HCT116 (cell line): ENCODE results near the gene ARFGEF3. TPM values are rescaled to one million over a fixed set of nuclear protein-coding genes. Genes with fewer than 3 reads are reported as not detected.
"Not testable (repeated sequence)": the region's sequence is repeated elsewhere in the genome, so short reads cannot be mapped to it uniquely, and the experiment has no call there.

ENCODE experiments used
- ATAC-seq: fragments of 200-7000 bp; cut with Tn5 transposase; 2 replicates; pipeline ENCODE4 v1.9.1; 2020; ENCODE audit warnings: mild to moderate bottlenecking, moderate library complexity
- BruUV-seq: library from RNA; stranded (reverse); fragments of 400-500 nt; replicated peaks from 2 replicates; lab custom pipeline; 2021; lab: Mats Ljungman, UMichigan
- CTCF ChIA-PET: fragments of 300-600 bp; sonication (Branson Sonifier 250); formaldehyde crosslinking; loops from one replicate; lab custom pipeline; 2021; ENCODE audit warnings: antibody characterized with exemption; lab: Charles Lee
- POLR2A ChIA-PET: fragments of 300-600, 350-600 bp; sonication (Branson Sonifier 250); formaldehyde crosslinking; loops from one replicate; lab custom pipeline; 2021; ENCODE audit warnings: antibody characterized with exemption; lab: Charles Lee
- RAD21 ChIA-PET, 2 experiments: fragments of 300-600 bp; sonication (Branson Sonifier 250); formaldehyde crosslinking; loops; one replicate each; lab custom pipeline; 2023; ENCODE audit warnings: low total read pairs in 2 of 2; ENCODE audit not compliant: uncharacterized antibody in 2 of 2, unreplicated experiment in 2 of 2, low non-redundant PET in 1 of 2; lab: Charles Lee
- DNase-seq: peaks from one replicate; pipeline ENCODE4 v3.0.0-alpha.2; 2010; ENCODE audit warnings: low read depth, low spot score
- H2AFZ ChIP-seq: fragments of 200-600 bp; shearing (Covaris generic), sonication (generic); 2 replicates; pipeline ENCODE4 v1.6.1; 2017; ENCODE audit warnings: low read depth, mixed run types, mixed read lengths, antibody characterized with exemption, low read length; ENCODE audit not compliant: poor library complexity, severe bottlenecking
- H3K27ac ChIP-seq: 2 replicates; pipeline ENCODE4 v1.5.1; 2012; ENCODE audit warnings: low read depth, low read length
- H3K27me3 ChIP-seq: fragments of 200-600 bp; sonication (generic); 2 replicates; pipeline ENCODE4 v1.6.1; 2016; ENCODE audit warnings: mixed run types, low read length, mixed read lengths; ENCODE audit not compliant: insufficient read depth
- H3K36me3 ChIP-seq, 2 experiments: fragments of 200-500 bp in 1 of 2; fragments of 200-600 bp in 1 of 2; sonication (Bioruptor generic) in 1 of 2; sonication (generic) in 1 of 2; 2 replicates each; pipeline versions ENCODE4 v1.5.1 to v1.6.1; 2014 to 2016; ENCODE audit warnings: low read length in 2 of 2, inconsistent platforms in 1 of 2, mixed read lengths in 1 of 2, mixed run types in 1 of 2; ENCODE audit not compliant: insufficient read depth in 2 of 2, control insufficient read depth in 1 of 2
- H3K4me1 ChIP-seq, 2 experiments: fragments of 200-600 bp in 1 of 2; sonication (generic) in 1 of 2; 2 replicates each; pipeline versions ENCODE4 v1.5.1 to v1.6.1; 2012 to 2017; ENCODE audit warnings: low read length in 2 of 2, inconsistent platforms in 1 of 2, mild to moderate bottlenecking in 1 of 2, mixed read lengths in 1 of 2, mixed run types in 1 of 2, moderate library complexity in 1 of 2; ENCODE audit not compliant: insufficient read depth in 2 of 2, control insufficient read depth in 1 of 2
- H3K4me2 ChIP-seq: fragments of 200-600 bp; sonication (generic); 2 replicates; pipeline ENCODE4 v1.6.1; 2017; ENCODE audit warnings: mixed run types, low read length, mixed read lengths
- H3K4me3 ChIP-seq, 2 experiments: fragments of 200-600 bp in 1 of 2; sonication (generic) in 1 of 2; replicated peaks in 1 of 2; 2 replicates each; pipeline ENCODE4 v1.5.1; 2011 to 2016; ENCODE audit warnings: low read length in 2 of 2, control low read depth in 1 of 2, low read depth in 1 of 2, mild to moderate bottlenecking in 1 of 2, mixed read lengths in 1 of 2, mixed run types in 1 of 2
- H3K79me2 ChIP-seq: fragments of 200-600 bp; sonication (generic); 2 replicates; pipeline ENCODE4 v1.6.1; 2017; ENCODE audit warnings: mild to moderate bottlenecking, mixed run types, low read length, moderate library complexity, mixed read lengths; ENCODE audit not compliant: insufficient read depth
- H3K9ac ChIP-seq: fragments of 200-600 bp; sonication (generic); 2 replicates; pipeline ENCODE4 v1.6.1; 2016; ENCODE audit warnings: low read length, mixed read lengths
- H3K9me2 ChIP-seq: fragments of 200-600 bp; sonication (generic), shearing (Covaris generic); 2 replicates; pipeline ENCODE4 v1.6.1; 2017; ENCODE audit warnings: mixed run types, mild to moderate bottlenecking, moderate library complexity; ENCODE audit not compliant: insufficient read depth
- H3K9me3 ChIP-seq, 2 experiments: fragments of 200-500 bp in 1 of 2; fragments of 200-600 bp in 1 of 2; sonication (Bioruptor generic) in 1 of 2; sonication (generic) in 1 of 2; 2 replicates each; pipeline ENCODE4 v1.6.1; 2014 to 2017; ENCODE audit warnings: low read length in 2 of 2, mixed read lengths in 2 of 2, inconsistent platforms in 1 of 2, low read depth in 1 of 2, mild to moderate bottlenecking in 1 of 2, mixed run types in 1 of 2, moderate library complexity in 1 of 2; ENCODE audit not compliant: control insufficient read depth in 1 of 2, insufficient read depth in 1 of 2
- H4K20me1 ChIP-seq: fragments of 200-600 bp; sonication (generic), shearing (Covaris generic); 2 replicates; pipeline ENCODE4 v1.6.1; 2017; ENCODE audit warnings: mixed run types, mild to moderate bottlenecking, moderate library complexity; ENCODE audit not compliant: insufficient read depth
- ATF3 ChIP-seq: IDR thresholded peaks from 2 replicates; pipeline ENCODE4 v1.6.1; 2012
- CEBPB ChIP-seq: IDR thresholded peaks from 2 replicates; pipeline ENCODE4 v1.6.1; 2012; ENCODE audit warnings: low read depth
- CTCF ChIP-seq, 3 experiments: fragments of 200-600 bp in 1 of 3; sonication (generic) in 1 of 3; IDR thresholded peaks in 2 of 3; conservative IDR thresholded peaks in 1 of 3; 2 replicates each; pipeline ENCODE4 v1.5.1; 2012 to 2017; ENCODE audit warnings: low read depth in 2 of 3, low read length in 2 of 3, antibody characterized with exemption in 1 of 3, borderline replicate concordance in 1 of 3, control low read depth in 1 of 3, mild to moderate bottlenecking in 1 of 3, mixed read lengths in 1 of 3, mixed run types in 1 of 3, moderate library complexity in 1 of 3; ENCODE audit not compliant: insufficient read depth in 1 of 3
- FOSL1 ChIP-seq: IDR thresholded peaks from 2 replicates; pipeline ENCODE4 v1.6.1; 2012; ENCODE audit warnings: low read depth
- JUND ChIP-seq: IDR thresholded peaks from 2 replicates; pipeline ENCODE4 v1.6.1; 2012
- RAD21 ChIP-seq: IDR thresholded peaks from 2 replicates; pipeline ENCODE4 v1.6.1; 2012; ENCODE audit warnings: low read depth, mild to moderate bottlenecking
- SIN3A ChIP-seq: IDR thresholded peaks from 2 replicates; pipeline ENCODE4 v1.6.1; 2012; ENCODE audit warnings: low read depth
- SP1 ChIP-seq: IDR thresholded peaks from 2 replicates; pipeline ENCODE4 v1.6.1; 2012; ENCODE audit warnings: low read depth
- YY1 ChIP-seq: IDR thresholded peaks from 2 replicates; pipeline ENCODE4 v1.6.1; 2011; ENCODE audit warnings: low read length, low read depth, moderate library complexity, mild to moderate bottlenecking; ENCODE audit not compliant: insufficient replicate concordance; ENCODE audit errors: extremely low read depth
- ZBTB33 ChIP-seq: IDR thresholded peaks from 2 replicates; pipeline ENCODE4 v1.6.1; 2011; ENCODE audit warnings: mild to moderate bottlenecking, low read length, moderate library complexity; ENCODE audit not compliant: insufficient replicate concordance; ENCODE audit errors: extremely low read depth
- ZFX ChIP-seq: fragments of 450-650 bp; IDR thresholded peaks from 2 replicates; pipeline ENCODE4 v1.6.1; 2017
- intact Hi-C: fragments of 100-400 bp; cut with micrococcal nuclease; formaldehyde crosslinking; loops from 2 replicates; pipeline ENCODE4 v1.10.0; 2022
- total RNA-seq: library from RNA; stranded (reverse); gene quantifications from one replicate; pipeline ENCODE4 v1.2.1, GENCODE V29; 2021; ENCODE audit not compliant: unreplicated experiment

ARFGEF3 gene
- total RNA-seq, 1 experiment from 2014 or later: 3.8 TPM

- H3K27me3 ChIP-seq, H3K9me2 ChIP-seq, H3K9ac ChIP-seq, H3K36me3 ChIP-seq, H4K20me1 ChIP-seq, H3K27ac ChIP-seq, H2AFZ ChIP-seq, BruUV-seq, POLR2A ChIA-PET, RAD21 ChIA-PET, H3K9me3 ChIP-seq, H3K79me2 ChIP-seq: not testable (repeated sequence)
- TF ChIP-seq SP1: peak; percentile 43; the same call in 1 of the 2 replicates
- TF ChIP-seq CEBPB: peak; percentile 43; the same call in 1 of the 2 replicates
- 0 out of 2 replicates have a peak, but pooled peaks have one; percentile 24 for TF ChIP-seq ATF3
- peak; percentile 55; the same call in 1 of the 2 replicates for TF ChIP-seq FOSL1
- peak; percentile 68 for TF ChIP-seq JUND
- 0 out of 4 replicates have a peak overlapping the region, but pooled peaks of 1 of the 2 experiments have one; percentile 5 for H3K4me3 ChIP-seq
- intact Hi-C loops: loop anchor here (2.0 to 10.0 kb wide), 3 partner anchors 116 to 286 kb away; partner anchors contain the start of gene HEBP2
- peak overlapping the region; percentile 43 for H3K4me2 ChIP-seq
- H3K4me1 ChIP-seq: peaks cover 6 to 25% of the 10 kb centered on the region in 2 experiments
- ATAC-seq: peak; percentile 59; the same call in 1 of the 2 replicates
- peak; percentile 57 for DNase-seq
- CTCF ChIA-PET: interaction anchor here (1.4 to 1.8 kb wide), 2 partner anchors 19 to 173 kb away, joined by 4 read pairs; no protein-coding TSS in a partner anchor
Observed at GRCh38 chr6:138288428-138289085, 126.8 kb downstream of the ARFGEF3 start.

GRCh38 chr6:138289739-138290138 is 128.0 kb downstream of the ARFGEF3 start:
- ChIA-PET POLR2A (no interaction called here), CTCF (interaction anchor here (1.4 kb wide), 1 partner anchor 174 kb away, joined by 4 read pairs; no protein-coding TSS in a partner anchor), RAD21 (interaction anchor here in 1 of 2 experiments (0.5 kb wide), 1 partner anchor 193 kb away, joined by 4 read pairs; no protein-coding TSS in a partner anchor)
- H3K4me2 ChIP-seq: peak overlapping the region; percentile 8; the same call in 1 of the 2 replicates
- peaks cover 6 to 25% of the 10 kb centered on the region in 2 experiments for H3K4me1 ChIP-seq
- intact Hi-C loops: loop anchor here (2.0 to 10.0 kb wide), 3 partner anchors 115 to 287 kb away; partner anchors contain the start of gene HEBP2
- no peaks in the 10 kb centered on the region for H3K9me2 ChIP-seq
- H3K4me3 ChIP-seq: no peak overlapping the region
- BruUV-seq: no TSS peak
- DNase-seq (no peak), ATAC-seq (peak; percentile 78)
- H3K36me3 ChIP-seq: no peaks in the 10 kb centered on the region
- H3K9me3 ChIP-seq: no peaks in the 10 kb centered on the region
- no peaks in the 10 kb centered on the region for H4K20me1 ChIP-seq
- no peak overlapping the region for H3K9ac ChIP-seq
- H3K27ac ChIP-seq: no peak overlapping the region
- no peaks in the 10 kb centered on the region for H3K79me2 ChIP-seq
- H3K27me3 ChIP-seq: no peaks in the 10 kb centered on the region
- no peak overlapping the region for H2AFZ ChIP-seq
- TF ChIP-seq RAD21 (peak; percentile 40), ZFX (no peak), CTCF (IDR thresholded peaks at IDR 0.05 in 2 of 3, conservative IDR thresholded peaks at IDR 0.05 in 1 of 3; ENCODE audit: borderline replicate concordance in 1 of 3, insufficient read depth in 1 of 3, low read depth in 2 of 3, low read length in 2 of 3) (peak; percentile 18 to 55 (median 52); a peak in 5 of 6 replicates), YY1 (no peak), FOSL1 (no peak), ZBTB33 (no peak), SP1 (no peak), SIN3A (no peak)
